SK-N-SH (cell line): ENCODE results near the gene HMOX2.

Source experiments
- CTCF ChIP-seq: fragments of 200-600 bp; sonication (generic); IDR thresholded peaks from 2 replicates; pipeline ENCODE4 v1.6.1; 2017; ENCODE audit warnings: antibody characterized with exemption, mild to moderate bottlenecking, moderate library complexity
- EP300 ChIP-seq, 2 experiments: IDR thresholded peaks; 2 replicates each; pipeline versions ENCODE4 v1.4.0 to v1.6.1; 2012; ENCODE audit warnings: borderline replicate concordance in 1 of 2, low read depth in 1 of 2, low read length in 1 of 2
- MAX ChIP-seq: IDR thresholded peaks from 2 replicates; pipeline ENCODE4 v1.4.0; 2012; ENCODE audit warnings: low read depth
- POLR2AphosphoS5 ChIP-seq: IDR thresholded peaks from 2 replicates; pipeline ENCODE4 v1.6.1; 2012; ENCODE audit warnings: low read depth, low read length
- RFX5 ChIP-seq: IDR thresholded peaks from 2 replicates; pipeline ENCODE4 v1.6.1; 2012; ENCODE audit warnings: mild to moderate bottlenecking, improper control_type of control experiment, low read length
- RXRA ChIP-seq: IDR thresholded peaks from 2 replicates; pipeline ENCODE4 v1.4.0; 2012; ENCODE audit warnings: low read depth, mild to moderate bottlenecking, borderline replicate concordance
- SMC3 ChIP-seq: IDR thresholded peaks from 2 replicates; pipeline ENCODE4 v1.6.1; 2012; ENCODE audit warnings: low read depth, low read length, improper control_type of control experiment
- TAF1 ChIP-seq: IDR thresholded peaks from 2 replicates; pipeline ENCODE4 v1.6.1; 2012; ENCODE audit warnings: low read depth, mild to moderate bottlenecking, low read length, moderate library complexity, borderline replicate concordance
- TEAD4 ChIP-seq: IDR thresholded peaks from 2 replicates; pipeline ENCODE4 v1.4.0; 2012; ENCODE audit warnings: mild to moderate bottlenecking, borderline replicate concordance; ENCODE audit not compliant: insufficient read depth
- TF ChIP-seq, protein P1 (sequence below): fragments of 150-350 bp; IDR thresholded peaks from 2 replicates; pipeline ENCODE4 v1.6.1; 2017; ENCODE audit warnings: antibody characterized with exemption, low read length, low read depth, borderline replicate concordance

- TF ChIP-seq RFX5 (no peak), CTCF (no peak), SMC3 (no peak), EP300 (IDR thresholded peaks at IDR 0.05; ENCODE audit: borderline replicate concordance in 1 of 2, low read depth in 1 of 2, low read length in 1 of 2) (no peak), TEAD4 (no peak), POLR2AphosphoS5 (no peak), MAX (no peak), TAF1 (no peak), RXRA (no peak)
- TF ChIP-seq, protein P1, sequence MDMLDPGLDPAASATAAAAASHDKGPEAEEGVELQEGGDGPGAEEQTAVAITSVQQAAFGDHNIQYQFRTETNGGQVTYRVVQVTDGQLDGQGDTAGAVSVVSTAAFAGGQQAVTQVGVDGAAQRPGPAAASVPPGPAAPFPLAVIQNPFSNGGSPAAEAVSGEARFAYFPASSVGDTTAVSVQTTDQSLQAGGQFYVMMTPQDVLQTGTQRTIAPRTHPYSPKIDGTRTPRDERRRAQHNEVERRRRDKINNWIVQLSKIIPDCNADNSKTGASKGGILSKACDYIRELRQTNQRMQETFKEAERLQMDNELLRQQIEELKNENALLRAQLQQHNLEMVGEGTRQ = no peak
These were observed 23.5 kb upstream of the HMOX2 start for GRCh38 chr16:4452674-4453073.
